H1 (cell line): ENCODE measurements around the gene MYCBPAP. TPM values are rescaled to one million over a fixed set of nuclear protein-coding genes. Genes with fewer than 3 reads are reported as not detected.

Source experiments
- CTCF ChIA-PET: fragments of 300-600 bp; sonication (Branson Sonifier 250); formaldehyde crosslinking; loops from one replicate; lab custom pipeline; 2021; ENCODE audit not compliant: partially characterized antibody; lab: Charles Lee
- POLR2A ChIA-PET: fragments of 300-600 bp; sonication (Branson Sonifier 250); formaldehyde crosslinking; loops from one replicate; lab custom pipeline; 2021; ENCODE audit warnings: inconsistent platforms; ENCODE audit not compliant: partially characterized antibody; lab: Charles Lee
- DNase-seq, 2 experiments: peaks; one replicate each; pipeline versions ENCODE4 v3.0.0 to v3.0.0-alpha.2; 2010 to 2022; ENCODE audit warnings: low spot score in 2 of 2, low read depth in 1 of 2, mixed read lengths in 1 of 2
- FAIRE-seq: peaks from 2 replicates; lab custom pipeline; 2011; peaks lifted over from hg19 to GRCh38; lab: Jason Lieb, UNC
- H2AFZ ChIP-seq: 2 replicates; pipeline ENCODE4 v1.8.1; 2012; ENCODE audit warnings: low read length, inconsistent platforms
- H2AK5ac ChIP-seq: 2 replicates; pipeline ENCODE4 v1.6.1; 2013; ENCODE audit warnings: low read depth, low read length
- H2BK120ac ChIP-seq: replicated peaks from 2 replicates; pipeline ENCODE3; 2013; ENCODE audit warnings: low read depth, low read length, inconsistent platforms
- H2BK12ac ChIP-seq: 2 replicates; pipeline ENCODE4 v1.6.1; 2013; ENCODE audit warnings: low read depth, low read length
- H2BK15ac ChIP-seq: 2 replicates; pipeline ENCODE4 v1.6.1; 2013; ENCODE audit warnings: low read length
- H2BK20ac ChIP-seq: 2 replicates; pipeline ENCODE4 v1.6.1; 2013; ENCODE audit warnings: low read length
- H2BK5ac ChIP-seq: 2 replicates; pipeline ENCODE4 v1.6.1; 2013; ENCODE audit warnings: low read depth, low read length
- H3K14ac ChIP-seq: 2 replicates; pipeline ENCODE4 v1.6.1; 2013; ENCODE audit warnings: inconsistent platforms; ENCODE audit not compliant: insufficient read length
- H3K18ac ChIP-seq: 2 replicates; pipeline ENCODE4 v1.6.1; 2013; ENCODE audit warnings: low read length; ENCODE audit errors: extremely low read depth
- H3K23ac ChIP-seq: 2 replicates; pipeline ENCODE4 v1.6.1; 2013; ENCODE audit warnings: inconsistent platforms; ENCODE audit not compliant: insufficient read length
- H3K23me2 ChIP-seq: 2 replicates; pipeline ENCODE4 v1.6.1; 2013; ENCODE audit warnings: low read depth, low read length
- H3K27ac ChIP-seq: 2 replicates; pipeline ENCODE4 v1.6.1; 2011; ENCODE audit warnings: low read depth, low read length, inconsistent platforms
- H3K27me3 ChIP-seq, 4 experiments: replicated peaks in 1 of 4; 1 replicate in 1 of 4; 2 replicates in 3 of 4; pipeline versions ENCODE4 v1.6.1 to v1.8.1; 2011 to 2013; ENCODE audit warnings: low read length in 3 of 4, mild to moderate bottlenecking in 3 of 4, inconsistent platforms in 2 of 4, mixed read lengths in 2 of 4, moderate library complexity in 1 of 4; ENCODE audit not compliant: control insufficient read depth in 3 of 4, insufficient read depth in 3 of 4; ENCODE audit errors: extremely low read depth in 1 of 4
- H3K36me3 ChIP-seq, 4 experiments: 2 replicates each; pipeline versions ENCODE4 v1.6.1 to v1.8.1; 2011 to 2013; ENCODE audit warnings: mild to moderate bottlenecking in 4 of 4, low read length in 3 of 4, moderate library complexity in 2 of 4, control low read depth in 1 of 4, inconsistent platforms in 1 of 4; ENCODE audit not compliant: insufficient read depth in 4 of 4, control insufficient read depth in 2 of 4
- H3K4ac ChIP-seq: replicated peaks from 2 replicates; pipeline ENCODE3; 2013; ENCODE audit warnings: low read length, low read depth, mixed read lengths, inconsistent platforms; ENCODE audit not compliant: insufficient read length
- H3K4me1 ChIP-seq, 4 experiments: replicated peaks in 1 of 4; 1 replicate in 1 of 4; 2 replicates in 3 of 4; pipeline versions ENCODE4 v1.6.1 to v1.8.1; 2011 to 2013; ENCODE audit warnings: low read length in 3 of 4, inconsistent platforms in 2 of 4, mixed read lengths in 1 of 4; ENCODE audit not compliant: insufficient read depth in 4 of 4, control insufficient read depth in 3 of 4
- H3K4me2 ChIP-seq, 2 experiments: 2 replicates each; pipeline versions ENCODE4 v1.6.1 to v1.8.1; 2011 to 2013; ENCODE audit warnings: low read depth in 2 of 2, low read length in 2 of 2, control low read depth in 1 of 2, inconsistent platforms in 1 of 2, mild to moderate bottlenecking in 1 of 2; ENCODE audit not compliant: insufficient read depth in 1 of 2
- H3K4me3 ChIP-seq, 4 experiments: fragments of 200-600, 300-600 bp in 1 of 4; sonication (generic), shearing (Covaris generic), sonication (Bioruptor Twin) in 1 of 4; 2 replicates each; pipeline versions ENCODE4 v1.5.1 to v1.8.1; 2011 to 2016; ENCODE audit warnings: low read length in 4 of 4, low read depth in 3 of 4, control low read depth in 2 of 4, inconsistent platforms in 2 of 4, mild to moderate bottlenecking in 2 of 4, mixed read lengths in 1 of 4, moderate library complexity in 1 of 4; ENCODE audit not compliant: insufficient read depth in 2 of 4; ENCODE audit errors: extremely low read depth in 1 of 4
- H3K56ac ChIP-seq: replicated peaks from 2 replicates; pipeline ENCODE3; 2013; ENCODE audit warnings: low read depth, mild to moderate bottlenecking, mixed read lengths, low read length, inconsistent platforms; ENCODE audit not compliant: insufficient read length
- H3K79me1 ChIP-seq: 2 replicates; pipeline ENCODE4 v1.6.1; 2013; ENCODE audit warnings: low read depth, low read length, control low read depth
- H3K79me2 ChIP-seq, 2 experiments: 2 replicates each; pipeline versions ENCODE4 v1.6.1 to v1.8.1; 2012 to 2013; ENCODE audit warnings: low read length in 2 of 2, mild to moderate bottlenecking in 2 of 2, inconsistent platforms in 1 of 2; ENCODE audit not compliant: insufficient read depth in 2 of 2, control insufficient read depth in 1 of 2
- H3K9ac ChIP-seq, 4 experiments: replicated peaks in 1 of 4; 1 replicate in 1 of 4; 2 replicates in 3 of 4; pipeline versions ENCODE4 v1.6.1 to v1.8.1; 2011 to 2013; ENCODE audit warnings: low read depth in 3 of 4, low read length in 3 of 4, control low read depth in 2 of 4, mild to moderate bottlenecking in 2 of 4, moderate library complexity in 2 of 4, inconsistent platforms in 1 of 4; ENCODE audit errors: extremely low read depth in 1 of 4
- H3K9me3 ChIP-seq, 2 experiments: 2 replicates each; pipeline versions ENCODE4 v1.6.1 to v1.8.1; 2012 to 2013; ENCODE audit warnings: mild to moderate bottlenecking in 2 of 2, moderate library complexity in 2 of 2, control low read depth in 1 of 2, inconsistent platforms in 1 of 2, low read depth in 1 of 2, low read length in 1 of 2, mixed read lengths in 1 of 2; ENCODE audit not compliant: insufficient read depth in 2 of 2
- H4K20me1 ChIP-seq, 2 experiments: replicated peaks in 1 of 2; 2 replicates each; pipeline versions ENCODE3 to v1.8.1; 2011 to 2013; ENCODE audit warnings: inconsistent platforms in 2 of 2, low read length in 2 of 2, mild to moderate bottlenecking in 1 of 2; ENCODE audit not compliant: insufficient read depth in 2 of 2, control insufficient read depth in 1 of 2
- H4K5ac ChIP-seq: 2 replicates; pipeline ENCODE4 v1.6.1; 2013; ENCODE audit warnings: low read length, low read depth, mixed read lengths, inconsistent platforms; ENCODE audit not compliant: insufficient read length
- H4K8ac ChIP-seq: 2 replicates; pipeline ENCODE4 v1.8.0; 2013; ENCODE audit warnings: mild to moderate bottlenecking, moderate library complexity, low read length, inconsistent platforms; ENCODE audit not compliant: insufficient read depth; ENCODE audit errors: extremely low read depth
- H4K91ac ChIP-seq: replicated peaks from 2 replicates; pipeline ENCODE3; 2013; ENCODE audit warnings: low read length, mixed read lengths, inconsistent platforms; ENCODE audit not compliant: insufficient read length
- ASH2L ChIP-seq: fragments of 200-600, 300-600 bp; sonication (generic); IDR thresholded peaks from one replicate; pipeline ENCODE4 v1.7.1; 2017; ENCODE audit warnings: low read length
- KDM1A ChIP-seq: fragments of 200-600, 300-600 bp; sonication (generic); IDR thresholded peaks from 2 replicates; pipeline ENCODE4 v1.7.1; 2016; ENCODE audit warnings: mild to moderate bottlenecking, low read length, borderline replicate concordance
- NRF1 ChIP-seq: IDR thresholded peaks from 2 replicates; pipeline ENCODE4 v1.6.1; 2011; ENCODE audit warnings: mild to moderate bottlenecking, low read depth, low read length, improper control_type of control experiment
- WGBS, 2 experiments: shearing (Covaris generic) in 1 of 2; methylation state at CpG; one replicate each; pipeline versions ENCODE4 v1.1.6 to v1.1.7; 2013 to 2015; ENCODE audit warnings: low lambda C conversion rate in 2 of 2, mixed read lengths in 2 of 2, inconsistent platforms in 1 of 2, low coverage in 1 of 2, missing lambda C conversion rate in 1 of 2; ENCODE audit not compliant: insufficient replicate concordance in 2 of 2, insufficient coverage in 1 of 2, insufficient read length in 1 of 2; ENCODE audit errors: extremely low coverage in 1 of 2, missing lambda C conversion rate in 1 of 2; 5-methylcytosine and 5-hydroxymethylcytosine counted together
- polyA plus RNA-seq, 7 experiments: library from polyadenylated mRNA; depleted of rRNA in 3 of 7; stranded (reverse) in 5 of 7; unstranded in 2 of 7; fragments of >200 nt in 5 of 7; fragments of 200-250 nt in 2 of 7; gene quantifications; 1 replicate in 5 of 7; 2 replicates in 1 of 7; 4 replicates in 1 of 7; pipeline versions ENCODE4 v1.2.1 to v1.2.3, GENCODE V29; 2011 to 2013; ENCODE audit warnings: missing spikeins in 2 of 7, mixed read lengths in 2 of 7
- total RNA-seq: library from RNA; stranded (reverse); fragmentation: NEBNext Ultra II Directional; extraction: Animal tissue kit (Norgen Biotek cat#: 25700); gene quantifications from 2 replicates; pipeline ENCODE4 v1.2.1, GENCODE V29; 2021

MYCBPAP gene
- total and polyA plus RNA-seq, 2 of the 8 experiments (the other 6 are each of a cell fraction or from before 2014, with no cell fraction given), result 0.89 to 3.3 TPM

- TF ChIP-seq KDM1A (no peak), NRF1 (no peak), ASH2L (no peak)
- H3K9ac ChIP-seq, result no peak overlapping the region
- H4K8ac ChIP-seq, result no peak overlapping the region
- no peak overlapping the region for H3K4ac ChIP-seq
- no peaks in the 10 kb centered on the region for H3K27me3 ChIP-seq
- H3K23ac ChIP-seq, result no peak overlapping the region
- no peaks in the 10 kb centered on the region for H3K79me1 ChIP-seq
- H2BK120ac ChIP-seq, result no peak overlapping the region
- H2AK5ac ChIP-seq, result no peak overlapping the region
- FAIRE-seq (no peak), DNase-seq (no peak)
- H3K23me2 ChIP-seq, result no peaks in the 10 kb centered on the region; the same call in 1 of the 2 replicates
- H2AFZ ChIP-seq, result no peak overlapping the region
- H2BK12ac ChIP-seq, result no peak overlapping the region
- no peak overlapping the region for H3K27ac ChIP-seq
- no peak overlapping the region for H2BK20ac ChIP-seq
- no peak overlapping the region for H3K14ac ChIP-seq
- WGBS, 2 experiments, result 80% methylated on average over 2 of the region's 2 CpGs; no CpG with 5 or more reads in 1 of the 2 experiments
- H3K4me3 ChIP-seq, result no peak overlapping the region
- no peak overlapping the region for H3K56ac ChIP-seq
- ChIA-PET CTCF (interaction anchor here (0.9 to 3.4 kb wide), 6 partner anchors 9 to 44 kb away, joined by 3 to 15 read pairs (median 4); partner anchors contain the start of gene RSAD1), POLR2A (interaction anchor here (1.4 kb wide), 1 partner anchor 10 kb away, joined by 4 read pairs; the partner anchor contains the start of gene EPN3)
- H3K36me3 ChIP-seq, result no peaks in the 10 kb centered on the region
- no peaks in the 10 kb centered on the region for H4K20me1 ChIP-seq
- H3K9me3 ChIP-seq, result no peaks in the 10 kb centered on the region
- no peak overlapping the region for H4K91ac ChIP-seq
- no peak overlapping the region for H4K5ac ChIP-seq
- H3K4me2 ChIP-seq, result no peak overlapping the region
- H3K18ac ChIP-seq, result no peak overlapping the region
- H3K79me2 ChIP-seq, result no peaks in the 10 kb centered on the region
- H3K4me1 ChIP-seq, result peaks cover 0 to 6% (median 0%) of the 10 kb centered on the region in 4 experiments; a peak in 2 of 7 replicates
- H2BK15ac ChIP-seq, result no peak overlapping the region
- H2BK5ac ChIP-seq, result no peak overlapping the region
Measured at GRCh38 chr17:50523208-50523607, 15.0 kb downstream of the MYCBPAP start.
